HEK293T (cell line): ENCODE measurements around the gene PTPN11.
A peak's percentile ranks its signal among the peaks of the same experiment; 100 is the strongest.

ENCODE experiments used
- CTCF ChIA-PET: fragments of 350-600 bp; formaldehyde crosslinking; extraction: SDS; loops from one replicate; lab custom pipeline; 2021; ENCODE audit warnings: antibody characterized with exemption, inconsistent platforms; lab: Yijun Ruan, JAX
- POLR2A ChIA-PET: fragments of 350-600 bp; formaldehyde crosslinking; extraction: SDS; loops from one replicate; lab custom pipeline; 2020; ENCODE audit warnings: antibody characterized with exemption, inconsistent platforms; lab: Yijun Ruan, JAX
- DNase-seq: peaks from one replicate; pipeline ENCODE4 v3.0.0; 2012; ENCODE audit warnings: mixed read lengths; ENCODE audit errors: extremely low spot score
- ARNT ChIP-seq: fragments of 450-650 bp; IDR thresholded peaks from 2 replicates; pipeline ENCODE4 v1.6.1; 2017; ENCODE audit warnings: mild to moderate bottlenecking
- BHLHE40 ChIP-seq: fragments of 450-650 bp; IDR thresholded peaks from 2 replicates; pipeline ENCODE4 v1.6.1; 2016; ENCODE audit warnings: mild to moderate bottlenecking, moderate library complexity, borderline replicate concordance
- CTBP1 ChIP-seq: fragments of 450-650 bp; IDR thresholded peaks from 2 replicates; pipeline ENCODE4 v1.6.1; 2016; ENCODE audit warnings: borderline replicate concordance
- ELF4 ChIP-seq: fragments of 450-650 bp; IDR thresholded peaks from 2 replicates; pipeline ENCODE4 v1.6.1; 2017; ENCODE audit warnings: antibody characterized with exemption
- FOXA1 ChIP-seq: fragments of 450-650 bp; IDR thresholded peaks from 2 replicates; pipeline ENCODE4 v1.6.1; 2016; ENCODE audit warnings: mild to moderate bottlenecking
- FOXK2 ChIP-seq: fragments of 450-650 bp; IDR thresholded peaks from 2 replicates; pipeline ENCODE4 v1.6.1; 2016; ENCODE audit warnings: mild to moderate bottlenecking
- FOXM1 ChIP-seq: fragments of 450-650 bp; IDR thresholded peaks from 2 replicates; pipeline ENCODE4 v1.6.1; 2017; ENCODE audit warnings: mild to moderate bottlenecking, borderline replicate concordance
- HDGF ChIP-seq: fragments of 450-650 bp; IDR thresholded peaks from 2 replicates; pipeline ENCODE4 v1.6.1; 2017; ENCODE audit warnings: antibody characterized with exemption, borderline replicate concordance
- L3MBTL2 ChIP-seq: fragments of 450-650 bp; conservative IDR thresholded peaks from 2 replicates; pipeline ENCODE4 v1.6.1; 2016; ENCODE audit warnings: mild to moderate bottlenecking
- LEF1 ChIP-seq: fragments of 450-650 bp; IDR thresholded peaks from 2 replicates; pipeline ENCODE4 v1.6.1; 2017; ENCODE audit warnings: mild to moderate bottlenecking, borderline replicate concordance
- NFRKB ChIP-seq: fragments of 450-650 bp; IDR thresholded peaks from 2 replicates; pipeline ENCODE4 v1.6.1; 2016; ENCODE audit warnings: mild to moderate bottlenecking, moderate library complexity
- SP1 ChIP-seq: fragments of 450-650 bp; IDR thresholded peaks from 2 replicates; pipeline ENCODE4 v1.6.1; 2017
- SUZ12 ChIP-seq: fragments of 450-650 bp; IDR thresholded peaks from 2 replicates; pipeline ENCODE4 v1.6.1; 2016; ENCODE audit warnings: mild to moderate bottlenecking
- TARDBP ChIP-seq: fragments of 450-650 bp; IDR thresholded peaks from 2 replicates; pipeline ENCODE4 v1.6.1; 2016
- ZNF384 ChIP-seq: fragments of 450-650 bp; IDR thresholded peaks from 2 replicates; pipeline ENCODE4 v1.6.1; 2016
- TF ChIP-seq, protein P1 (sequence below): fragments of 450-650 bp; IDR thresholded peaks from 2 replicates; pipeline ENCODE4 v1.6.1; 2016

The PTPN11 gene

DNA sequence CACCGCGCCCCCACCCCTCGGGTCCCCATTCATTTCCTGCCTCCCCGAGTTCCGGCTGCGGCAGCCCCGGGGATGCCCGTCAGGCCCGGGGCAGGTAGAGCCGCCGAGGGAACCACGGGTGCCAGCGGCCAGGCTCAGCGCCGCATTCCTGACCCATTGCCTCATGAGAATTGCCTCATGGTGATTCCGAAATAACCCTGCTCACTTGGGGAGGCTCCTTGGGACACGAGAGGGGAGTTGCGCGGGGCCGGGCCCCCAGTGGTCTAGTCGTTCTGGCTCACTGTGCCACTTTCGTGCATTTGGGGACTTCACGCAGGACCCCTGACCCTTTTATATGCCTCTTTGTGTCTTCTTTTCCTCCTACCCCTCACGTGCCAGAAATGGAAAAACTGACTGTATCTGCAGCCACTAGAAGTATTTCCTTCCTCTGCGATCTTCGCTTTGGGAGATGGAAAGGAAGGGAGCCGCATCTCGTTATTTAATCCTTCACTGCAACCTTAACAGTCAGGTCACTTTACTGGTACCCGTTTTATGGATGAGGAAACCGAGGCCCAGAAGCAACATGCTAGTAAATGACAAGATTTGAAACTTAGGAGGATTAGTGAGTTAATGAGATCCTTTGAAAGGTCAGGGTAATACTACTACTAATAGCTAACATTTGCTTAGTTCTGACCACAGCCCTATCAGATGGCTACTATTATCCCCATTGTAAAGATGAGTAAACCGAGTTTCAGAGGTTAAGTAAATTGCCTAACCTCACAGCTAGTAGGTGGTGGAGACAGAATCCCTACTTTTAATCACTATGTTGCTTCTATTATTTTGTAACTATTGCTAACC, 768 bp downstream of the PTPN11 start:
- DNase-seq = peak; percentile 65
- POLR2A ChIA-PET = interaction anchor here (1.5 kb wide), 1 partner anchor 9 kb away, joined by 3 read pairs; no protein-coding TSS in a partner anchor
- TF ChIP-seq NFRKB = no peak
- TF ChIP-seq L3MBTL2 = 0 out of 2 replicates have a peak, but pooled peaks have one; percentile 9
- CTCF ChIA-PET = no interaction called here

DNA sequence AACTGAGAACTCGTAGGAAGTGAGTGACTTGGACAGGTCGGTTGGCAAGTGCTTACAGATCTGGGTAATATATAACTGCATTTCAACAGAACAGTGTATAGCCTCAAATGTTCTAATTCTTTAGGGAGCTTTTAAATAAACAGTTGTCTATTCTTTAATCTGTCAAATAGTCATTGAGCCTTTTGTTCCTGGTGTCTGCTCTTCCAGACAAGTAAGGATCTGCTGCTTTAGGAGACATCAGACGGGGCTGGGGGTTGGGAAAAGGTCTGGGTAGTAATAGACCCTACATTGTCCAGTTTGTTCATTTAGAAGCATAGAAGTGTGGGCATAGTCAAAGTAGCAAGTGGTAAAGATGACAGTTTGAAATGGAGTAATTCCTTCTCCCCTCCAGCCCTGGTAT, 2.0 kb downstream of the PTPN11 start:
- POLR2A ChIA-PET = interaction anchor here (1.5 kb wide), 1 partner anchor 10 kb away, joined by 3 read pairs; no protein-coding TSS in a partner anchor
- CTCF ChIA-PET = no interaction called here
- TF ChIP-seq LEF1 (no peak), FOXA1 (no peak), ELF4 (no peak), CTBP1 (no peak), SP1 (no peak), TARDBP (no peak), ZNF384 (no peak), ARNT (no peak), FOXM1 (no peak), HDGF (no peak), SUZ12 (no peak), BHLHE40 (no peak), FOXK2 (no peak), L3MBTL2 (no peak), NFRKB (no peak)
- TF ChIP-seq, protein P1, sequence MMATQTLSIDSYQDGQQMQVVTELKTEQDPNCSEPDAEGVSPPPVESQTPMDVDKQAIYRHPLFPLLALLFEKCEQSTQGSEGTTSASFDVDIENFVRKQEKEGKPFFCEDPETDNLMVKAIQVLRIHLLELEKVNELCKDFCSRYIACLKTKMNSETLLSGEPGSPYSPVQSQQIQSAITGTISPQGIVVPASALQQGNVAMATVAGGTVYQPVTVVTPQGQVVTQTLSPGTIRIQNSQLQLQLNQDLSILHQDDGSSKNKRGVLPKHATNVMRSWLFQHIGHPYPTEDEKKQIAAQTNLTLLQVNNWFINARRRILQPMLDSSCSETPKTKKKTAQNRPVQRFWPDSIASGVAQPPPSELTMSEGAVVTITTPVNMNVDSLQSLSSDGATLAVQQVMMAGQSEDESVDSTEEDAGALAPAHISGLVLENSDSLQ = no peak
- no peak for DNase-seq

DNA sequence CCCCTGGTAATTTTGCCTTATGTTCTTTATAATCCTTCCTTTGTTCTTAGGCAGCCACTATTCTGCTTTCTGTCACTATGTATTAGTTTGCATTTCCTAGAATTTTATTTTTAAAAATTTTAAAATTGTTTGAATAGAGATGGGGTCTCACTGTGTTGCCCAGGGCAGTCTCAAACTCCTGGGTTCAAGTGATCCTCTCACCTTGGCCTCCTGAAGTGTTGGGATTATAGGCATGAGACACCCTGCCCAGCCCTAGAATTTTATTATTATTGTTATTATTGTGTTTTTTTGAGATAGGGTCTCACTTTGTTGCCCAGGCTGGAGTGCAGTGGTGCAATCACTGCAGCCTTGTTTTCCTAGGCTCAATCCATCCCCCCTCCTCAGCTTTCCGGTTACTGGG, 2.6 kb downstream of the PTPN11 start:
- POLR2A ChIA-PET = interaction anchor here (1.5 kb wide), 1 partner anchor 11 kb away, joined by 3 read pairs; no protein-coding TSS in a partner anchor
- CTCF ChIA-PET = no interaction called here
- TF ChIP-seq ELF4 (no peak), L3MBTL2 (no peak), CTBP1 (no peak), ARNT (no peak), ZNF384 (no peak), FOXM1 (no peak), SUZ12 (no peak), HDGF (no peak), LEF1 (no peak), BHLHE40 (no peak), NFRKB (no peak), SP1 (no peak), FOXK2 (no peak)
- DNase-seq = no peak

DNA sequence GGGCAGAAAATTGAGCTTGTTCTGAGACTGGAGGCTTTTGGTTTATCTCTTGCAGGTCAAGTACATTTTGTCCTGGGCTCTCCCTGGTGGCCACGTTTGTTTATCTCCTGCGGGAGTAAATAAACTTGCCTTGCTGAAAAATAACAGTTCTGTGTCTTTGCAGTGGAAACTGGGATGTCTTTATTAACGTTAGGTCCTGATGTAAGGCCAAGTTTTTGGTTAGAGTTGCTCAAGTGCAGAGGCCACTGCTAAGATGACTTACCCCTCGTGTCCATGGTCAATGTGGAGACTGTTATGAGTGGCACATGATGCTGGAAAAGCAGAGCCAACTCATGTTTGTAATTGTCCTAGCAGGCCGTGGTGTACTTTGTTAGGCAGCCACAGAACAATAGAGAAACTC, 3.8 kb downstream of the PTPN11 start:
- CTCF ChIA-PET = no interaction called here
- TF ChIP-seq FOXM1 (no peak), CTBP1 (no peak), FOXA1 (no peak), BHLHE40 (no peak), HDGF (no peak), ARNT (no peak)
- DNase-seq = no peak
- POLR2A ChIA-PET = no interaction called here

DNA sequence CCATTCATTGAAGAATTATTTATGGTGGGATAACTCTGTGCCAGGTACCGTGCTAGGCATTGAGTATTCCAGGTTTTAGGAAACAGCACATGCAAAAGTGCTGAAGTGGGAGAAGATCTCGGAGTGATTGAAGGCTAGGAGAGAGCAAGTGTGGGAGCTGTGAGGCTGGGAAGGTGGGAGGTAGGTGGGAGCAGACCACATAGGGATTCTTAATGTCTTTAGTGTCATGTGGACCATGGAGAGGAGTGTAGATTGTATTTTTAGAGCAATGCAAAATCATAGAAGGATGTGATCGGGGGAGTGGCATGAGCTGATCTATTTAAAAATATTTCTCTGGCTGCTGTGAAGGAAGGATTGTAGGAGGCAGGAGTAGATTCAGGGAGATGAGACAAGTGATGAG, 5.4 kb downstream of the PTPN11 start:
- no peak for DNase-seq
- ChIA-PET POLR2A (no interaction called here), CTCF (no interaction called here)
- TF ChIP-seq LEF1 = no peak
- TF ChIP-seq, protein P1 = no peak
- no peak for TF ChIP-seq ELF4
- TF ChIP-seq TARDBP = no peak

DNA sequence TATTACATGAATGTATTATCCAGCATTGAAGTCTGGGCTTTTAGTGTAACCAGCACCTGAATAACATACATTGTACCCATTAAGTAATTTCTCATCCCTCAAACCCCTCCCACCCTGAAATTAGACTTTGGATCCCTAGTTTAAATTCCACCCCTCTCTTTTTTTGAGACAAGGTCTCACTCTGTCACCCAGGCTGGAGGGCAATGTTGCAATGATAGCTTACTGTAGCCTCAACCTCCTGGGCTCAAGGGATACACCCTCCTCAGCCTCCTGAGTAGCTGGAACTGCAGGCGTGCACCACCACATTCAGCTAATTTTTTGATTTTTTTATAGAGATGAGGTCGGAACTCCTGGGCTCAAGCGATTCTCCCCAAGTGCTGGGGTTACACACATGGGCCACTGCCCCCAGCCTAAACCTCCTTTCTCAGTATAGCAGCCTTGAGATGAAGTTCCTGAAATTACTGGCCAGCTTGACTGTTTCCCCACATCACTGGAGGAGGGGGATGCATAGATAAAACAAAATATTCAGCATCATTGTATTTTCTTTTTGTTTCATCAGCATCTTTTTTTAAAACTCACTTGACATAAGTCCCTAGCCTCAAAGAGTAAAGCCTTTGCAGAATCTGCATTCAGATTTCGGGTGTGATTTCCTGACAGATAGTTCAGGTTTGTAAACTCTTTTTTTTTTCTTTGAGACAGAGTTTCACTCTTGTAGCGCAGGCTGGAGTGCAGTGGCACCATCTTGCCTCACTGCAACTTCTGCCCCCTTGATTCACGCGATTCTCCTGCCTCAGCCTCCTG, 7.0 kb downstream of the PTPN11 start:
- POLR2A ChIA-PET = no interaction called here
- TF ChIP-seq ARNT (no peak), ELF4 (no peak), L3MBTL2 (no peak)
- CTCF ChIA-PET = interaction anchor here (0.7 kb wide), 1 partner anchor 15 kb away, joined by 3 read pairs; no protein-coding TSS in a partner anchor
- no peak for DNase-seq

DNA sequence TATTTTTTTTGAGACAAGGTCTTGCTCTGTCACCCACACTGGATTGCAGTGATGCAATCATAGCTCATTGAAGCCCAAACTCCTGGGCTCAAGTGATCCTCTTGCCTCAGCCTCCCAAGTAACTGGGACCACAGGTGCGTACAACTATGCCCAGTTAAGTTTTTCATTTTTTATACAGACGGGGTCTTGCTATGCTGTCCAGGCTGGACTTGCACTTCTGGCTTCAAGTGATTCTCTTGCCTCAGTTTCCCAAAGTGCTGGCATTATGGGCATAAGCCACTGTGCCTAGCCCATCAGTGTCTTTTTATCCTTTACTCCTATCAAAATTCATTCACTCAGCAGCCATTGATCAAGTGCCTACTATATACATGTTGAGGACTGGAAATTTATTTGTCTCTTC, 9.0 kb downstream of the PTPN11 start:
- CTCF ChIA-PET = no interaction called here
- POLR2A ChIA-PET = no interaction called here
- DNase-seq = no peak
- no peak for TF ChIP-seq CTBP1
- no peak for TF ChIP-seq SUZ12
- TF ChIP-seq FOXA1 = no peak
- TF ChIP-seq FOXK2 = no peak
- no peak for TF ChIP-seq HDGF
- no peak for TF ChIP-seq SP1
- TF ChIP-seq BHLHE40 = no peak
- no peak for TF ChIP-seq ARNT
- TF ChIP-seq ZNF384 = no peak
- TF ChIP-seq, protein P1 = no peak
- no peak for TF ChIP-seq FOXM1
- no peak for TF ChIP-seq ELF4
- no peak for TF ChIP-seq L3MBTL2
- TF ChIP-seq LEF1 = no peak
- no peak for TF ChIP-seq NFRKB
- TF ChIP-seq TARDBP = no peak
